SK-N-SH (cell line): ENCODE data around the gene PIAS1. TPM values are rescaled to one million over a fixed set of nuclear protein-coding genes. Genes with fewer than 3 reads are reported as not detected.

ENCODE experiments used
- CTCF ChIA-PET: fragments of 300-600, 350-600 bp; formaldehyde crosslinking; extraction: SDS; loops from one replicate; lab custom pipeline; 2021; lab: Yijun Ruan, JAX
- POLR2A ChIA-PET: fragments of 350-600 bp; sonication (Branson Sonifier 250); formaldehyde crosslinking; extraction: SDS; loops from one replicate; lab custom pipeline; 2020; ENCODE audit warnings: antibody characterized with exemption, inconsistent platforms; lab: Yijun Ruan, JAX
- DNase-seq: peaks from one replicate; pipeline ENCODE4 v3.0.0; 2012
- H2AFZ ChIP-seq: fragments of 200-600 bp; sonication (generic); 2 replicates; pipeline ENCODE4 v1.8.1; 2016; ENCODE audit warnings: antibody characterized with exemption, mild to moderate bottlenecking, low read depth
- H3F3A ChIP-seq: fragments of 200-600 bp; sonication (generic); replicated peaks from 2 replicates; pipeline ENCODE3; 2016; ENCODE audit warnings: antibody characterized with exemption, mild to moderate bottlenecking; ENCODE audit not compliant: insufficient read depth
- H3K27ac ChIP-seq, 2 experiments: fragments of 200-500 bp in 1 of 2; fragments of 200-600 bp in 1 of 2; sonication (Bioruptor generic) in 1 of 2; sonication (generic), shearing (Covaris generic) in 1 of 2; 2 replicates each; pipeline versions ENCODE4 v1.5.1 to v1.6.1; 2014 to 2016; ENCODE audit warnings: low read depth in 2 of 2, inconsistent platforms in 1 of 2, low read length in 1 of 2, mild to moderate bottlenecking in 1 of 2, mixed read lengths in 1 of 2
- H3K27me3 ChIP-seq: fragments of 200-600 bp; sonication (generic), shearing (Covaris generic); 2 replicates; pipeline ENCODE4 v1.6.1; 2016; ENCODE audit warnings: mixed run types; ENCODE audit not compliant: insufficient read depth
- H3K36me3 ChIP-seq, 2 experiments: fragments of 200-500 bp in 1 of 2; fragments of 200-600 bp in 1 of 2; sonication (Bioruptor generic) in 1 of 2; sonication (generic) in 1 of 2; replicated peaks in 1 of 2; 2 replicates each; pipeline versions ENCODE3 to v1.5.1; 2014 to 2016; ENCODE audit warnings: low read length in 1 of 2, mild to moderate bottlenecking in 1 of 2; ENCODE audit not compliant: insufficient read depth in 2 of 2, control insufficient read depth in 1 of 2
- H3K4me1 ChIP-seq, 2 experiments: fragments of 200-500 bp in 1 of 2; fragments of 200-600 bp in 1 of 2; sonication (Bioruptor generic) in 1 of 2; sonication (generic), shearing (Covaris generic) in 1 of 2; 2 replicates each; pipeline versions ENCODE4 v1.5.1 to v1.6.1; 2014 to 2016; ENCODE audit warnings: low read depth in 1 of 2, low read length in 1 of 2, mixed run types in 1 of 2; ENCODE audit not compliant: insufficient read depth in 2 of 2, control insufficient read depth in 1 of 2
- H3K4me2 ChIP-seq: fragments of 200-600 bp; sonication (generic), shearing (Covaris generic); 2 replicates; pipeline ENCODE4 v1.6.1; 2017; ENCODE audit warnings: mixed run types
- H3K4me3 ChIP-seq, 2 experiments: fragments of 200-500 bp in 1 of 2; fragments of 200-600 bp in 1 of 2; sonication (Bioruptor generic) in 1 of 2; sonication (generic), shearing (Covaris generic) in 1 of 2; 2 replicates each; pipeline versions ENCODE4 v1.5.1 to v1.8.1; 2014 to 2016; ENCODE audit warnings: low read depth in 2 of 2, inconsistent platforms in 1 of 2, low read length in 1 of 2, mild to moderate bottlenecking in 1 of 2, mixed read lengths in 1 of 2, moderate library complexity in 1 of 2
- H3K79me2 ChIP-seq: fragments of 200-600 bp; sonication (generic); 2 replicates; pipeline ENCODE4 v1.8.1; 2017; ENCODE audit warnings: mild to moderate bottlenecking; ENCODE audit not compliant: insufficient read depth
- H3K9ac ChIP-seq: fragments of 200-600 bp; sonication (generic); 2 replicates; pipeline ENCODE4 v1.6.1; 2017; ENCODE audit warnings: mixed run types
- H3K9me2 ChIP-seq: fragments of 200-600 bp; sonication (generic); 2 replicates; pipeline ENCODE4 v1.6.1; 2017; ENCODE audit warnings: mixed run types
- H3K9me3 ChIP-seq: fragments of 200-600 bp; sonication (generic); 2 replicates; pipeline ENCODE4 v1.6.1; 2017; ENCODE audit warnings: mixed run types, mild to moderate bottlenecking, moderate library complexity
- H4K20me1 ChIP-seq: fragments of 200-600 bp; sonication (generic); 2 replicates; pipeline ENCODE4 v1.6.1; 2017; ENCODE audit warnings: mild to moderate bottlenecking, mixed run types; ENCODE audit not compliant: insufficient read depth
- EP300 ChIP-seq, 2 experiments: IDR thresholded peaks; 2 replicates each; pipeline versions ENCODE4 v1.4.0 to v1.6.1; 2012; ENCODE audit warnings: borderline replicate concordance in 1 of 2, low read depth in 1 of 2, low read length in 1 of 2
- EZH2phosphoT487 ChIP-seq: fragments of 200-600 bp; sonication (generic); IDR thresholded peaks from 2 replicates; pipeline ENCODE4 v1.6.1; 2017; ENCODE audit warnings: low read depth, mixed run types, mild to moderate bottlenecking, antibody characterized with exemption, moderate library complexity, borderline replicate concordance
- FOXJ3 ChIP-seq: sonication (generic); formaldehyde crosslinking; IDR thresholded peaks from 2 replicates; pipeline ENCODE4 v1.5.1; 2020; ENCODE audit warnings: mild to moderate bottlenecking, missing genetic modification reagents
- FOXM1 ChIP-seq: IDR thresholded peaks from 2 replicates; pipeline ENCODE4 v1.4.0; 2012; ENCODE audit warnings: low read depth, mild to moderate bottlenecking
- GABPA ChIP-seq: IDR thresholded peaks from 2 replicates; pipeline ENCODE4 v1.4.0; 2012; ENCODE audit warnings: low read depth, mild to moderate bottlenecking
- JUND ChIP-seq: IDR thresholded peaks from 2 replicates; pipeline ENCODE4 v1.4.0; 2012
- NFIC ChIP-seq: IDR thresholded peaks from 2 replicates; pipeline ENCODE4 v1.4.0; 2012; ENCODE audit warnings: borderline replicate concordance
- RAD21 ChIP-seq: IDR thresholded peaks from 2 replicates; pipeline ENCODE4 v1.6.1; 2012; ENCODE audit warnings: mild to moderate bottlenecking, low read length
- RCOR1 ChIP-seq: fragments of 150-350 bp; IDR thresholded peaks from 2 replicates; pipeline ENCODE4 v1.6.1; 2017; ENCODE audit warnings: antibody characterized with exemption, low read length
- RFX5 ChIP-seq: IDR thresholded peaks from 2 replicates; pipeline ENCODE4 v1.6.1; 2012; ENCODE audit warnings: mild to moderate bottlenecking, improper control_type of control experiment, low read length
- RXRA ChIP-seq: IDR thresholded peaks from 2 replicates; pipeline ENCODE4 v1.4.0; 2012; ENCODE audit warnings: low read depth, mild to moderate bottlenecking, borderline replicate concordance
- SIN3A ChIP-seq: IDR thresholded peaks from 2 replicates; pipeline ENCODE4 v1.6.1; 2012; ENCODE audit warnings: low read depth, mild to moderate bottlenecking, low read length, moderate library complexity, borderline replicate concordance
- SMC3 ChIP-seq: IDR thresholded peaks from 2 replicates; pipeline ENCODE4 v1.6.1; 2012; ENCODE audit warnings: low read depth, low read length, improper control_type of control experiment
- TAF1 ChIP-seq: IDR thresholded peaks from 2 replicates; pipeline ENCODE4 v1.6.1; 2012; ENCODE audit warnings: low read depth, mild to moderate bottlenecking, low read length, moderate library complexity, borderline replicate concordance
- TEAD4 ChIP-seq: IDR thresholded peaks from 2 replicates; pipeline ENCODE4 v1.4.0; 2012; ENCODE audit warnings: mild to moderate bottlenecking, borderline replicate concordance; ENCODE audit not compliant: insufficient read depth
- ZBTB33 ChIP-seq: IDR thresholded peaks from 2 replicates; pipeline ENCODE4 v1.4.0; 2012; ENCODE audit warnings: low read depth, borderline replicate concordance
- WGBS: methylation state at CpG from one replicate; pipeline ENCODE4 v1.1.6; 2017; ENCODE audit warnings: low lambda C conversion rate; 5-methylcytosine and 5-hydroxymethylcytosine counted together
- polyA plus RNA-seq, 3 experiments: library from polyadenylated mRNA; depleted of rRNA; stranded (reverse); fragments of >200 nt; gene quantifications; 2 replicates each; pipeline ENCODE4 v1.2.3, GENCODE V29; 2012
- TF ChIP-seq, protein P1 (sequence below): fragments of 150-350 bp; IDR thresholded peaks from 2 replicates; pipeline ENCODE4 v1.6.1; 2017; ENCODE audit warnings: antibody characterized with exemption, low read length, low read depth, borderline replicate concordance
- TF ChIP-seq, protein P2 (sequence below): fragments of 200-600 bp; sonication (generic); IDR thresholded peaks from 2 replicates; pipeline ENCODE4 v1.6.1; 2017; ENCODE audit warnings: antibody characterized with exemption, mild to moderate bottlenecking, moderate library complexity
- TF ChIP-seq, protein P3 (sequence below): IDR thresholded peaks from 2 replicates; pipeline ENCODE4 v1.4.0; 2012; ENCODE audit warnings: low read depth, borderline replicate concordance
- TF ChIP-seq, protein P4 (sequence below): fragments of 150-350 bp; IDR thresholded peaks from 2 replicates; pipeline ENCODE4 v1.6.1; 2016; ENCODE audit warnings: mild to moderate bottlenecking, low read depth, low read length

Gene PIAS1
- polyA plus RNA-seq, 1 of the 3 experiments (the other 2 are of a cell fraction) = 9.0 TPM

DNA sequence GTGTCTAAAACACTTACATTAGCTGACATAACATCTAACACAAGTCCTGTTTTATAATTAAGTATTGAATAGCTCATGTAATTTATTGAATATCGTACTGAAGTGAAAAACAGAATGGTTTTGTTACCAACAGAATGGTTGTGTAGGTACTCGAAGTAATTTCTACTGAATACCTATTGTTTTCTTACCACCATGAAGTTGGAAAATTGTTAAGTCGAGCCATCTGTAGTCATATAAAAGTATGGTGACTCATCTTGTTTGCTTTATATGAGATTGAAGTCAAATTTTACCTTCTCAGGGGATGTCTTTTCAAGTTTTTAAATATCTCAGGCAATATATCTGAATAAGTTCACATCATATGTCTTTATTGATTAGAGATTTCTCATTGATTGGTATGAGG, 37.6 kb downstream of the PIAS1 start (continued):
- TF ChIP-seq, protein P1, sequence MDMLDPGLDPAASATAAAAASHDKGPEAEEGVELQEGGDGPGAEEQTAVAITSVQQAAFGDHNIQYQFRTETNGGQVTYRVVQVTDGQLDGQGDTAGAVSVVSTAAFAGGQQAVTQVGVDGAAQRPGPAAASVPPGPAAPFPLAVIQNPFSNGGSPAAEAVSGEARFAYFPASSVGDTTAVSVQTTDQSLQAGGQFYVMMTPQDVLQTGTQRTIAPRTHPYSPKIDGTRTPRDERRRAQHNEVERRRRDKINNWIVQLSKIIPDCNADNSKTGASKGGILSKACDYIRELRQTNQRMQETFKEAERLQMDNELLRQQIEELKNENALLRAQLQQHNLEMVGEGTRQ = no peak
- TF ChIP-seq ZBTB33 = no peak

DNA sequence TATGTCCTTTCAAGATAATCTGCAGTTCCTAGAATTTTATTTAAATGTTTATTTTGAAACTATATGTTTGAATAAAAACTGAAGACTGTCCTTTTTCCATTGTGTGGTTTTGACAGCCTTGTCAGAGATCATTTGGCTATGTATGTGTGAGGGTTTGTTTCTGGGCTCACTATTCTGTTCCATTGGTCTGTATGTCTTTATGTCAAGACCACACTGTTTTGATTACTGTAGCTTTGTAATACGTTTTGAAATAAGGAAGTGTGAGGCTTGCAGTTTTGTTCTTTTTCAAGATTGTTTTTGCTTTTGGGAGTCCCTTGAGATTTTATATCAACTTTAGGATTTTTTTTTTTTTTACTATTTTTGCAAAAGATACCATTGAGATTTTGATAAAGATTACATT, 42.0 kb downstream of the PIAS1 start:
- Histone ChIP-seq H3K79me2 (peaks cover 90% of the 10 kb centered on the region), H3F3A (peaks cover 3% of the 10 kb centered on the region)
- TF ChIP-seq RAD21 (no peak), RFX5 (no peak), FOXM1 (no peak), SIN3A (no peak), JUND (no peak), TAF1 (no peak), FOXJ3 (no peak), SMC3 (no peak), RXRA (no peak), GABPA (no peak), TEAD4 (no peak), EZH2phosphoT487 (no peak), EP300 (IDR thresholded peaks at IDR 0.05; ENCODE audit: borderline replicate concordance in 1 of 2, low read depth in 1 of 2, low read length in 1 of 2) (no peak), NFIC (no peak), RCOR1 (no peak)
- TF ChIP-seq, protein P2, sequence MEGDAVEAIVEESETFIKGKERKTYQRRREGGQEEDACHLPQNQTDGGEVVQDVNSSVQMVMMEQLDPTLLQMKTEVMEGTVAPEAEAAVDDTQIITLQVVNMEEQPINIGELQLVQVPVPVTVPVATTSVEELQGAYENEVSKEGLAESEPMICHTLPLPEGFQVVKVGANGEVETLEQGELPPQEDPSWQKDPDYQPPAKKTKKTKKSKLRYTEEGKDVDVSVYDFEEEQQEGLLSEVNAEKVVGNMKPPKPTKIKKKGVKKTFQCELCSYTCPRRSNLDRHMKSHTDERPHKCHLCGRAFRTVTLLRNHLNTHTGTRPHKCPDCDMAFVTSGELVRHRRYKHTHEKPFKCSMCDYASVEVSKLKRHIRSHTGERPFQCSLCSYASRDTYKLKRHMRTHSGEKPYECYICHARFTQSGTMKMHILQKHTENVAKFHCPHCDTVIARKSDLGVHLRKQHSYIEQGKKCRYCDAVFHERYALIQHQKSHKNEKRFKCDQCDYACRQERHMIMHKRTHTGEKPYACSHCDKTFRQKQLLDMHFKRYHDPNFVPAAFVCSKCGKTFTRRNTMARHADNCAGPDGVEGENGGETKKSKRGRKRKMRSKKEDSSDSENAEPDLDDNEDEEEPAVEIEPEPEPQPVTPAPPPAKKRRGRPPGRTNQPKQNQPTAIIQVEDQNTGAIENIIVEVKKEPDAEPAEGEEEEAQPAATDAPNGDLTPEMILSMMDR = no peak
- TF ChIP-seq, protein P3, sequence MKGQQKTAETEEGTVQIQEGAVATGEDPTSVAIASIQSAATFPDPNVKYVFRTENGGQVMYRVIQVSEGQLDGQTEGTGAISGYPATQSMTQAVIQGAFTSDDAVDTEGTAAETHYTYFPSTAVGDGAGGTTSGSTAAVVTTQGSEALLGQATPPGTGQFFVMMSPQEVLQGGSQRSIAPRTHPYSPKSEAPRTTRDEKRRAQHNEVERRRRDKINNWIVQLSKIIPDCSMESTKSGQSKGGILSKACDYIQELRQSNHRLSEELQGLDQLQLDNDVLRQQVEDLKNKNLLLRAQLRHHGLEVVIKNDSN = no peak
- TF ChIP-seq, protein P1 = no peak
- TF ChIP-seq, protein P4, sequence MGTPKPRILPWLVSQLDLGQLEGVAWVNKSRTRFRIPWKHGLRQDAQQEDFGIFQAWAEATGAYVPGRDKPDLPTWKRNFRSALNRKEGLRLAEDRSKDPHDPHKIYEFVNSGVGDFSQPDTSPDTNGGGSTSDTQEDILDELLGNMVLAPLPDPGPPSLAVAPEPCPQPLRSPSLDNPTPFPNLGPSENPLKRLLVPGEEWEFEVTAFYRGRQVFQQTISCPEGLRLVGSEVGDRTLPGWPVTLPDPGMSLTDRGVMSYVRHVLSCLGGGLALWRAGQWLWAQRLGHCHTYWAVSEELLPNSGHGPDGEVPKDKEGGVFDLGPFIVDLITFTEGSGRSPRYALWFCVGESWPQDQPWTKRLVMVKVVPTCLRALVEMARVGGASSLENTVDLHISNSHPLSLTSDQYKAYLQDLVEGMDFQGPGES = no peak
- TF ChIP-seq, all 33 proteins: peak for 0
- no peak for DNase-seq
- 89% methylated on average over 1 of the region's 1 CpG for WGBS
- ChIA-PET POLR2A (no interaction called here), CTCF (no interaction called here)
- H2AFZ ChIP-seq = no peak overlapping the region
- H3K27me3 ChIP-seq = no peaks in the 10 kb centered on the region
- peaks cover 7% of the 10 kb centered on the region; the same call in 1 of the 2 replicates for H4K20me1 ChIP-seq
- no peaks in the 10 kb centered on the region for H3K4me1 ChIP-seq
- no peak overlapping the region for H3K4me2 ChIP-seq
- H3K9me3 ChIP-seq = peaks cover 15% of the 10 kb centered on the region
- no peaks in the 10 kb centered on the region for H3K9me2 ChIP-seq
- H3K27ac ChIP-seq = no peak overlapping the region
- H3K4me3 ChIP-seq = no peak overlapping the region
- no peak overlapping the region for H3K9ac ChIP-seq
- H3K36me3 ChIP-seq = peaks cover 4 to 35% of the 10 kb centered on the region in 2 experiments
